Peyer's patch (tissue), 4 donors: Measurements from ENCODE around the gene TCF7L1.

ENCODE experiments used
- POLR2A ChIP-seq, 2 donors: fragments of 450-650 bp; IDR thresholded peaks; one replicate each; pipeline ENCODE4 v1.5.1; 2017; ENCODE audit warnings: antibody characterized with exemption in 2 of 2, mild to moderate bottlenecking in 2 of 2, moderate library complexity in 2 of 2
- TF ChIP-seq, protein P1 (sequence below), 6 experiments: fragments of 450-650 bp in 4 of 6; fragments of 200-600 bp in 2 of 6; sonication (generic) in 1 of 6; IDR thresholded peaks; one replicate each; pipeline ENCODE4 v1.5.1; 2017 to 2019; ENCODE audit warnings: antibody characterized with exemption in 6 of 6, mild to moderate bottlenecking in 3 of 6, moderate library complexity in 1 of 6

DNA sequence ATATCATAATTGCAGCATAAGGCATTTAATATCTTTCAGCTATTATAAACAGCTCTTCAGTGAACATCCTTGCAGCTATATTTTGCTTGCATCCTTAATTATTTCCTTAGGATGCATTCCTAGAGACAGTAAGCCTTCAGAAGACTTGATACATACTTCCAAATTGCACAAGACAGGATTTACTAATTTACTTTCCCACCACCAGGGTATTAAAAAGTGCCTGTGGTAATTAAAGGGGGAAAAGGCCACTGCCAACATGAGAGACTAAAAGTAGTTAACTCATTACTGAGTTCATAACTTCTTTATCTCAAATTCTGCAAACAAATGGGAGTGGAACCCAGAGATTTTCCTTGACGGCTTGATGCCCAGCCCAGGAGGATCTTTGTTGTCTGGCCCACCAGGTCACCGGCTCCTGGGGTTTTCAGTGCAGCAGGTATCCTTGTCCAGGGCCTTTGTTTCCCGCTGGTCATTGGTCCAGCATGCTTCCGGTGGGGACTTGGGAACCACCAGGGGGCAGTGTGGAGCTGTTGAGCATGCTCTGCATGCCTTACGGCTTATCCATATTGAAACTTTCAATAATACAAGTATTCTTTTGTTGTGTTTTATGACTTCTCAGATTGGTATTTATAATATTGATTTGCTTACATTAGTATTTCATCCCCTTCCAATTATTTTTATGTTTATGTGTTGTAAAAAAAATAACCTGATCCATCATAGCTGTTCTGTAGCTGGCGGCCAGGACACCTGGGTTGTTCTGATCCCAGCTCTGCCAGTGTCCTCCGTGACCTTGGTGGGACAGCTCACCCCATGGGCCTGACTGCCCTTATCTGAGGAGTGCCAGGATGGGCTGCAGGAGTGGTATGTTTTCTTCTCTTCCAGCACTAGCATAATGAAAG lies 133.2 kb downstream of the TCF7L1 start:
- TF ChIP-seq, protein P1, sequence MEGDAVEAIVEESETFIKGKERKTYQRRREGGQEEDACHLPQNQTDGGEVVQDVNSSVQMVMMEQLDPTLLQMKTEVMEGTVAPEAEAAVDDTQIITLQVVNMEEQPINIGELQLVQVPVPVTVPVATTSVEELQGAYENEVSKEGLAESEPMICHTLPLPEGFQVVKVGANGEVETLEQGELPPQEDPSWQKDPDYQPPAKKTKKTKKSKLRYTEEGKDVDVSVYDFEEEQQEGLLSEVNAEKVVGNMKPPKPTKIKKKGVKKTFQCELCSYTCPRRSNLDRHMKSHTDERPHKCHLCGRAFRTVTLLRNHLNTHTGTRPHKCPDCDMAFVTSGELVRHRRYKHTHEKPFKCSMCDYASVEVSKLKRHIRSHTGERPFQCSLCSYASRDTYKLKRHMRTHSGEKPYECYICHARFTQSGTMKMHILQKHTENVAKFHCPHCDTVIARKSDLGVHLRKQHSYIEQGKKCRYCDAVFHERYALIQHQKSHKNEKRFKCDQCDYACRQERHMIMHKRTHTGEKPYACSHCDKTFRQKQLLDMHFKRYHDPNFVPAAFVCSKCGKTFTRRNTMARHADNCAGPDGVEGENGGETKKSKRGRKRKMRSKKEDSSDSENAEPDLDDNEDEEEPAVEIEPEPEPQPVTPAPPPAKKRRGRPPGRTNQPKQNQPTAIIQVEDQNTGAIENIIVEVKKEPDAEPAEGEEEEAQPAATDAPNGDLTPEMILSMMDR (IDR thresholded peaks at IDR 0.05), result peak; percentile 46 to 89 (median 76)
- TF ChIP-seq POLR2A (IDR thresholded peaks at IDR 0.05), result no peak
